Inflammatory macrophage treated with lipopolysaccharide for 4 hours (primary cell): ENCODE results near the gene PFKP.
A peak's percentile ranks its signal among the peaks of the same experiment; 100 is the strongest.
"Not testable (repeated sequence)": the region's sequence is repeated elsewhere in the genome, so short reads cannot be mapped to it uniquely, and the experiment has no call there.

Source experiments
- DNase-seq: peaks from one replicate; pipeline ENCODE4 v3.0.0-alpha.2; 2020

PFKP gene

GRCh38 chr10:3163879-3164278 is 96.5 kb downstream of the PFKP start:
- no peak for DNase-seq

- DNase-seq, result no peak
These were observed 97.8 kb downstream of the PFKP start for GRCh38 chr10:3165196-3165595.

GRCh38 chr10:3166496-3167290 is 99.3 kb downstream of the PFKP start:
- DNase-seq, result no peak

- DNase-seq, result no peak
These were observed 100.4 kb downstream of the PFKP start for GRCh38 chr10:3167611-3168330.

GRCh38 chr10:3169271-3169670 is 101.9 kb downstream of the PFKP start:
- no peak for DNase-seq

GRCh38 chr10:3169673-3170072 is 102.3 kb downstream of the PFKP start:
- no peak for DNase-seq

GRCh38 chr10:3171488-3171887 is 104.1 kb downstream of the PFKP start:
- not testable (repeated sequence) for DNase-seq

GRCh38 chr10:3172081-3172445 is 104.7 kb downstream of the PFKP start:
- peak; percentile 59 for DNase-seq

- DNase-seq, result peak; percentile 99
These were observed 105.3 kb downstream of the PFKP start, which contains the start of gene PITRM1 for GRCh38 chr10:3172446-3173170. Gene PITRM1 (minus strand): TSS chr10:3172782. CDS start chr10:3172772, 10 bp downstream.

- DNase-seq, result no peak
These were observed 106.0 kb downstream of the PFKP start for GRCh38 chr10:3173171-3173878.

- no peak for DNase-seq
These were observed 110.7 kb downstream of the PFKP start for GRCh38 chr10:3178042-3178441.

GRCh38 chr10:3179174-3179573 is 111.8 kb downstream of the PFKP start:
- no peak for DNase-seq

- DNase-seq, result no peak
These were observed 113.1 kb downstream of the PFKP start for GRCh38 chr10:3180355-3181025.

GRCh38 chr10:3185386-3185785 is 118.0 kb downstream of the PFKP start:
- no peak for DNase-seq

- DNase-seq, result no peak
These were observed 119.0 kb downstream of the PFKP start for GRCh38 chr10:3186368-3186767.
